Measurements from ENCODE around the gene ATP6V0C. TPM values are rescaled to one million over a fixed set of nuclear protein-coding genes. Genes with fewer than 3 reads are reported as not detected.

ATP6V0C gene
- 134 TPM for total RNA-seq

DNA sequence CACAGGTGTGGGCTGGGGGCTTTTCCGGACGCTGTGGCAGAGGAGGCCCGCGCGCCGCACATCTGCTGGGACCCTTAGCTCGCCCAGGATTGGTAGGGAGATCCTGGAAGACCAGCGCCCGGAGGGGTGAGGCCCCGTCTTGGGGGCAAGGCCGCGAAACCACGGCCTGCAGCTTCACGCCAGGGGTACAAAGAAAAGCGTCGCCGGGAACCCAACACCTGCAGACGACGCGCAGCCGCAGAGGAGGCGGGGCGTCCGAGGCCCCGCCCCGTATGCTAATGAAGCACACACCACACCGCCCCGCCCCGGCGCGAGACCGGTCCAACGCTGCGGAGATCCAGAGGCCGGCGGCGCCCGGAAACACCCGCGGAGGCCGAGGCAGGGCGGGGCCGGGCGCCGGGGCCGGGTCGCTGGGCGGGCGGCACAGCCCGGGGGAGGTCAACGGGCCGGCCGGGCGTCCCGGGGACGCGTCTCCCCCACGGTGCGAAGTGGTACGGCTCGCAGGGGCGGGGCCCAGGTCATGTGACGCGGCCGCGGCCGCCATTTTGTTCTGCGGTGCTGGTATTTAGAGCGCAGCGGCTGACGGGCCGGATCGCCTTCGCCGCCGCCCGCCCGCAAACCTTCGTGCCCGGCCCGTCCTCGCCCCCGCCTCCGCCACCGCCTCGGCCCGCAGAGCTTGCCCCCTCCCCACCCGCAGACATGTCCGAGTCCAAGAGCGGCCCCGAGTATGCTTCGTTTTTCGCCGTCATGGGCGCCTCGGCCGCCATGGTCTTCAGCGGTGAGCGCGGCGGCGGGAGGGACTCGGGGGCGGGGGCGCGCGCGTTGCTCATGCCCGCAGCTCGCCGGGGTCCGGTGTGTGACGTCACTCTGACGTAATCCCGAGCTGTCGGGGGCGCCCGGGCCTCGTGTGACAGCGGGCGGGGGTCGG is at the start of gene ATP6V0C:
Gene ATP6V0C (plus strand): TSS at position 548 of the 928 bp plus-strand sequence. CDS start 152 bp downstream, at position 700.
- peak; percentile 88 for ATAC-seq
- DNase-seq (ENCODE audit: low spot score) = peak; percentile 95
- intact Hi-C loops (cut with DNase I) = no loop called here

DNA sequence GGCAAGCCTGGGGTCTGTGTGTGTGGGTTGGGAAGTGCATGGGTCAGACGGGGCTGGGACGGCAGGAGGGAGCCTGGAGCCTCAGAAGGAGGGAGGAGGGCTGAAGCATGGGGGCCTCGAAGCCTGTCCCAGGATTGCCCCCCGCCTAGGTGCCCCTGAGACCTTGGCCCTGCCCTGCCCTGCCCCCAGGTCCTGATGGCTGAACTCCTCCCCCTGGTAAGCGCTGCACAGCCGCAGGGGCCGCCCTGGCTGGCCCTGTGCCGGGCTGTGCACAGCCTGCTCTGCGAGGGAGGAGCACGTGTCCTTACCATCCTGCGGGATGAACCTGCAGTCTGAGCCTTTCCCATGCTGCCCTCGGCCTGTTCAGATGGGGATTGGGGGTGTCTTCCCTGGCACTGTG is 49.4 kb upstream of the ATP6V0C start:
- no peak for ATAC-seq
- intact Hi-C loops (cut with DNase I) = no loop called here
- no peak for DNase-seq (ENCODE audit: low spot score)

DNA sequence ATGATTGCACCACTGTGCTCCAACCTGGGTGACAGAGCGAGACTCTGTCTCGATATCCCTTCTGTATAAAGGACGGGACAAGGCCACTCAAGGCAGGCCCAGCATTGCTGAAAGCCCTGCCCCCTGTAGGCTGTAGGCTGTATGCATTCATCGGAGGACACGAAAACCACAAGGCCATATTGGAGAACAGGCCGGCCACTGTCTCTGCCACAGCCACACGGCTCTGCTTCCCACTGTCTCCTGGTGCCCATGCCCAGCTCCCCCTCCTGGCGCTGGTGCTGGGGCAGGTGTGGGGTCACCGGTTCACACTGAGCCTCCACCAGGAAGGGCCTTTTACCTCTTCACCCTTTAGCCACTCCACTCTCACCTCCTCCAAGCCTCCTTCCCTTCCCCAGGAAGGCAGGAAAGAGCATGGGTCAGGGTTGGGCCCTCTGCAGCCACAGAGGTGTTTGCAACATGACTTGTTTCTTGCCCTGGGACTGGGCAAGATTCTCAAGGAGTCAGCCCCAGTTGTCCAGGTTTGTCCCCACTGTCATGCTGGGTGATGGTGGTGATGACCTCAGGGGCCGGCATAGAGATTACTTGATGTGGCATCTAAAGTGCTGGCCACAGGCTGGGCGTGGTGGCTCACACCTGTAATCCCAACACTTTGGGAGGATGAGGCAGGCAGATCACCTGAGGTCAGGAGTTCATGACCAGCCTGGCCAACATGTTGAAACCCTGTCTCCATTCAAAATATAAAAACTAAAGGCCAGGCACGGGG is 47.9 kb upstream of the ATP6V0C start:
- DNase-seq (ENCODE audit: low spot score) (no peak), ATAC-seq (no peak)
- intact Hi-C loops (cut with DNase I) = no loop called here

DNA sequence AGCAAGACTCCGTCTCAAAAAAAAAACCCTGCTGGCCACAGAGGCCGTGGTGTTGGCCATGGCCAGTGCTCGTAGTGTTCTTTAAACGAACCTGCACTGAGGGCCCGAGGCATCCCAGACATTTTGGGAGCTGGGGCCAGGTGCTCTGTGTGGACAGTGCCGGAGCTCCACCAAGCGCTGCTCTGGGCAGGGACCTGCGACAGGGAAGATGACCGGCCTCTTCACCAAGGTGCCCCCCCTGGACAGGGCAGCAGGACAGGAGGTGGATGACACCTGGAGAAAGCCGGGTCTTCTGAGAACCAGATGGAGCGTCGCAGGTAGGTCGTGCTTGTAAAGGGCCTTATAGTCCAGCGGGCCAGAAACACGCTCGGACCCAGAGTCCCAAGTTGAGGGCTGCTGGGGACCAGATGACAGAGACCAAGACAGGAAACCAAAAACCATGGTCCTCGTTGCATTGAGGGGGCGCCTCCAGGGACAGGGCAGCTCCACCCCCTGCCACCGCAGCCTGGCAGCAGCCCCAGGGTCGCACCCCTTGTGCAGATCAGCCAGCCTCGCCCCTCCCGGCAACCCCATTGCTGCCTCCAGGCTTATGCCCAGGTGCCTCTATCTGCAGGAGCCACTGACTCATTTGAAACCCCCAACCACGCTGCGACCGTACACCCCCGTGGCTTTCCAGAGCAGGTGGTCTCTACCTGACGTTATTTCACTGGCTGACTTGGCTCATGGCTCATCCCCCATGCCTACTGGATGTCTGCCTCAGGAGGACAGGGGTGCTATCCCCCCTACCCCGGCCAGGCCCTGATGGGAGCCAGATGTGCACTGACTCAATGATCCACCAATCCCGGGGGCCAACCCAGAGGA is 46.9 kb upstream of the ATP6V0C start:
- no peak for DNase-seq (ENCODE audit: low spot score)
- intact Hi-C loops (cut with DNase I) = no loop called here
- ATAC-seq = no peak

- DNase-seq (ENCODE audit: low spot score) = peak; percentile 87
- peak; percentile 92 for ATAC-seq
- intact Hi-C loops (cut with DNase I) = no loop called here
Observed at GRCh38 chr16:2467528-2468232, 46.1 kb upstream of the ATP6V0C start.

GRCh38 chr16:2468233-2468724 is 45.5 kb upstream of the ATP6V0C start:
- peak; percentile 64 for DNase-seq (ENCODE audit: low spot score)
- intact Hi-C loops (cut with DNase I) = no loop called here
- ATAC-seq = peak; percentile 2

- intact Hi-C loops (cut with DNase I) = no loop called here
- ATAC-seq = peak; percentile 6
- DNase-seq (ENCODE audit: low spot score) = peak; percentile 57
Observed at GRCh38 chr16:2468725-2469398, 44.9 kb upstream of the ATP6V0C start.

DNA sequence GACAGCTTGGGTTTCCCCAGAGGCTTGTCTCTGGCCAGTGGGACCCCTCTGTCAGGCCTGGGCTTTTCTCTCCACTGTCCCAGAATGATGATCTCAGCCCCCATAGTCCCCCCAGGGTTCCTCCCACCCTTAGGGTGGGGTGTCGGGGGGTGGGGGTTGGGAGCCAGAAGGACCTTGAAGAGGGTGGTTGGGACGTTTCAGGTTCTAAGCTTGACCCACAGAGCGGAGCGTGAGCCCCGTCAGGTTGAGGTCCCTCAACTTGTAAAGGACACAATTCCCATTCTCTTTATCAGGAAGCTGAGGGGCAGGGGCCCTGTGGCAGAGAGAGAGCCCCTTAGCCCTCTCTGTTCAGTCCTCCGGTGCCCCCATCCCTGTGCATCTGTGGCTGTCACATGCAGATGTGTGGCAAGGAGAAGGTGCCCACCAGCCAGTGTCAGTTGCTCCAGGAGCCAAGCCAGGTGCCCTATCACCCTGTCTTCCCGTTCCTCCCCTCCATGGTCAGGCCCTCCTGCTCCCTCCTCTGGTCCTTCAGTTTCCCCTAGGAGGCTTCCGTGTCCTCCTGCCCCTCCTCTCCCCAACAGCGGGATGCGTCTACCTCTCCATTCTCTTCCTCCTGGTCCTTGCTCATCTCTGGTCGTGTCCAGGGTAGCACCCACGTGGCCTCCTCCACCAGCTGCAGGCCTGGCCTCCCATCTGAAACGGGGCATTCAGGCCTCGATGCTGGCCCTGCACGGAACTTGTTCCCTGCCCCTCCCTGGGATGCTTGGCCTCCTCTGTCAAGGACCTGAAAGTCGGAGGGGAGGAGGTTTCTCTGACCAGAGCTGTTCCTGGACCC is 44.1 kb upstream of the ATP6V0C start:
- intact Hi-C loops (cut with DNase I) = no loop called here
- DNase-seq (ENCODE audit: low spot score) = peak; percentile 59
- no peak for ATAC-seq

DNA sequence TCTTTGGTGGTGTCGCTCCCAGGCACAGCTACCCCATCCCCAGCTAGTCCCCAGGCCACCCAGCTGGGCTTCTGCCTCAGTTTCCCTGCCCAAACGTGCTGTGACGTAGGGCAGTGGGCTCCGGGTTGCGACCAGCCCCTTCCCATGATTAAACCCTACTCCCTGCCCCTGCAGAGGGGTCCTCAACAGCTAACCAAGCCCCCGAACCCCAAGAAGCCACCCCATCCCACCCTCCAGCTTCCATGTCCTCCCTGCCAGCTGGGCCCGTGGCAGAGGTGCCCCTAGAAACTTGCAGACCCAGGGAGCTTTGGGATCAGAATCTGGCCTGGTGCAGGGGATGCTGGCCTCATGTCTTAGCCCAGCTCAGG is 43.5 kb upstream of the ATP6V0C start:
- DNase-seq (ENCODE audit: low spot score) (peak; percentile 52), ATAC-seq (no peak)
- intact Hi-C loops (cut with DNase I) = no loop called here

DNA sequence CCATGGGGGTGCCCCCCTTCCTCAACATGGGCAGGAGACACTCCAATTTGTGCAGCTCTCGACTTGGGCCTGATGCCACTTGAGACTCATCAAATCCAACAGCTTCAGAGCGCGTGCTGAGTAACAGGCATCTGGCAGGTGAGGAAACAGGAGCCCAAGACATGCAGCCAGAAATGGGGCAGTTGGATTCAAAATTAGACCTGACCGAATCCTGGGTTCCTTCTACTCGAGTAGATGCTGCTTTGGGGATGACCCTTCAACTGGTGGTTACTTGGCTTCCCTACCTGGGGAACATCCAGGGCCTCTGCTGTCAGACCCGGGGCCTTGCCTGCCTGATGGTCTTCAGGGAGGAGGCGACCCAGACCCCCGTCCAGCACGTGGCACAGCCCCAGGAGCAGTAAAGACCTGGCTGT is 43.1 kb upstream of the ATP6V0C start:
- intact Hi-C loops (cut with DNase I) = no loop called here
- ATAC-seq (no peak), DNase-seq (ENCODE audit: low spot score) (no peak)

DNA sequence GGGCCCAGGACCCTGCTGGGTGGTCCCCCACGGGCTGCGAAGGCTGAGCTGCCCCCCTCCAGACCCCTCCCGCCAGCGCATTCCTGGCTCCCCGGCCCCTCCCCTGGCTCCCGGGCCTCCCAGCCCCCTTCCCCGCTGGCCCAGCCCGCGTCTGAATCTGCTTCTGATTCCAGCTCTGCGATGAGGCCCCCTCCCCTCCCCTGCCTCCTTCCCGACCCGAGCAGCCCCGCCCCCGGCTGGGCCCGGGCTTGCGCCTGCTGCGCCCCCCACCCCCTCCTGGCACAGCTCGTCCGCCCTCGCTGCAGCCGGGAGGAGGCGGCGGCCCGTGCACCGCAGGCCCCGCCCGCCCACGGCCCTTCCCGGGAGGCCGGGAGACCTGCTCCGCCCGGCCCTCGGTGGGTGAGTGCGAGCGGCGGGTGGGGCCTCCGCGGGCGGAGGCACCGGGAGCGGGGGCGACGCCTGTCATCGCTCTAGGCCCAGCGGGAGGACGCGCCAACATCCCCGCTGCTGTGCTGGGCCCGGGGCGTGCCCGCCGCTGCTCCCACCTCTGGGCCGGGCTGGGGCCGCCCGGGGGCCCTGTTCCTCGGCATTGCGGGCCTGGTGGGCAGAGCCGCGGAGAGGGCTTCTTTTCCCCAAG is 42.6 kb upstream of the ATP6V0C start, which contains the start of gene NTN3:
Gene NTN3 (plus strand): TSS at position 282 of the 637 bp plus-strand sequence. CDS start 405 bp downstream, outside the sequence.
- intact Hi-C loops (cut with DNase I) = no loop called here
- DNase-seq (ENCODE audit: low spot score) (no peak), ATAC-seq (no peak)

GRCh38 chr16:2471653-2472487 is 41.9 kb upstream of the ATP6V0C start:
- intact Hi-C loops (cut with DNase I) = no loop called here
- ATAC-seq (no peak), DNase-seq (ENCODE audit: low spot score) (no peak)

DNA sequence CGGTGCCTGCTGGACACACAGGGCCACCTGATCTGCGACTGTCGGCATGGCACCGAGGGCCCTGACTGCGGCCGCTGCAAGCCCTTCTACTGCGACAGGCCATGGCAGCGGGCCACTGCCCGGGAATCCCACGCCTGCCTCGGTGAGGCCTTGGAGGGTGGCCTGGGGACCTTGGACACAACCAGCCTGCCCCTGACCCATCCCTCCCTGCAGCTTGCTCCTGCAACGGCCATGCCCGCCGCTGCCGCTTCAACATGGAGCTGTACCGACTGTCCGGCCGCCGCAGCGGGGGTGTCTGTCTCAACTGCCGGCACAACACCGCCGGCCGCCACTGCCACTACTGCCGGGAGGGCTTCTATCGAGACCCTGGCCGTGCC is 41.3 kb upstream of the ATP6V0C start:
- intact Hi-C loops (cut with DNase I) = no loop called here
- DNase-seq (ENCODE audit: low spot score) = no peak
- ATAC-seq = no peak

DNA sequence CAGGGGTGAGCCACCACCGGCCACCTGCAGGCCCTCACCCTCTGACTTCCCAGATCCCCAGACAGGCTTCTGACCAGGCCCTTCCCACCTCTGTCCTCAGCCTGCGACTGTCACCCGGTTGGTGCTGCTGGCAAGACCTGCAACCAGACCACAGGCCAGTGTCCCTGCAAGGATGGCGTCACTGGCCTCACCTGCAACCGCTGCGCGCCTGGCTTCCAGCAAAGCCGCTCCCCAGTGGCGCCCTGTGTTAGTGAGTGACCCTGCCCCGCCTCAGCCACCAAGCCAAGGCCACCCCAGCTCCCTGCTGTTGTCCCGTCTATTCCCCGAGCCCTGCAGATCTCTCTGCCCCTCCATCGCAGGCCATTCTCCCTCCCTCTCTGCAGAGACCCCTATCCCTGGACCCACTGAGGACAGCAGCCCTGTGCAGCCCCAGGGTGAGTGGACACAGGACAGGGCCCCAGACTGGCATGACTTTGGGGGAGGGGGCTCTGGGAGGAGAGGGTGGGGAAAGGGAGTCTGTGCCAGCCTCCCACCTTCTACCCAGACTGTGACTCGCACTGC is 40.8 kb upstream of the ATP6V0C start:
- intact Hi-C loops (cut with DNase I) = no loop called here
- no peak for ATAC-seq
- no peak for DNase-seq (ENCODE audit: low spot score)

DNA sequence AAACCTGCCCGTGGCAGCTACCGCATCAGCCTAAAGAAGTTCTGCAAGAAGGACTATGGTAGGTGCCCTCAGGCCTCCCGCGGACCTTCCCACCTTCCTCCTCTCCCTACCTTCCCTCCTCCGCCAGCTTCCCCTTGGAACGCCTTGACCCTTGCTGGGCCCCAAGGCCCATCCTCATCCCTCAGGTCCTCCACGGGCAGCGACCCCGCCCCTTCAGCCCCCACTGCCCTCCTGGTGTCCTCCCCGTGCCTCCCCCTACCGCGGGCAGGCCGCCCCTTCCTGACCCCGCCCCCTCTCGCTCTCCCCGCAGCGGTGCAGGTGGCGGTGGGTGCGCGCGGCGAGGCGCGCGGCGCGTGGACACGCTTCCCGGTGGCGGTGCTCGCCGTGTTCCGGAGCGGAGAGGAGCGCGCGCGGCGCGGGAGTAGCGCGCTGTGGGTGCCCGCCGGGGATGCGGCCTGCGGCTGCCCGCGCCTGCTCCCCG is 40.3 kb upstream of the ATP6V0C start:
- DNase-seq (ENCODE audit: low spot score) = no peak
- intact Hi-C loops (cut with DNase I) = no loop called here
- ATAC-seq = no peak

Measured in sciatic nerve (tissue), 2 donors.